LNCaP clone FGC (cell line): ENCODE data around the gene KRT37.
"Not testable (repeated sequence)": the region's sequence is repeated elsewhere in the genome, so short reads cannot be mapped to it uniquely, and the experiment has no call there.

Experiments
- DNase-seq: peaks from one replicate; pipeline ENCODE4 v3.0.0-alpha.2; 2011; ENCODE audit warnings: low read depth
- H3K4me3 ChIP-seq: 2 replicates; pipeline ENCODE4 v1.5.1; 2011; ENCODE audit warnings: mild to moderate bottlenecking, low read depth, low read length, control low read depth
- TF ChIP-seq, protein P1 (sequence below): IDR thresholded peaks from 2 replicates; pipeline ENCODE4 v1.5.1; 2012; ENCODE audit warnings: mild to moderate bottlenecking; ENCODE audit not compliant: control insufficient read depth, insufficient read depth; ENCODE audit errors: extremely low read depth

The KRT37 gene

DNA sequence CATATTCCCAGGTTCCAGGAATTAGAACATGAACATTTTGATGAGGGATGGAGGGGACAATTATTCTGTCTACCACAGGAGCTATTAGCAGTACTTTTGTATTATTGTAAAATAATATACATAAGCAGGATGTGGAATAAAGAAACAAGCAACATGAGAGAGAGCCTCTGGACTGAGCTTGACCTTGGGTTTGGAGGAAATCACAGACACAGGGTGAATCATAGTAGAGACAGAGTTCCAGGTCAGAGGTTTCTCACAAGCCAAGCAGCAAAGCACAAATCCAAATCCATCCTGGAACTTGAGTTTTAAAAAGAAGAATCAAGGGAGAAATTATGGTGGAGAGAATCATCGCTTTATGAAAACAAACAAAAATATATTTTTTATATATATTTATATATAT, 32.1 kb downstream of the KRT37 start:
- no peak for DNase-seq
- no peak overlapping the region for H3K4me3 ChIP-seq
- TF ChIP-seq, protein P1, sequence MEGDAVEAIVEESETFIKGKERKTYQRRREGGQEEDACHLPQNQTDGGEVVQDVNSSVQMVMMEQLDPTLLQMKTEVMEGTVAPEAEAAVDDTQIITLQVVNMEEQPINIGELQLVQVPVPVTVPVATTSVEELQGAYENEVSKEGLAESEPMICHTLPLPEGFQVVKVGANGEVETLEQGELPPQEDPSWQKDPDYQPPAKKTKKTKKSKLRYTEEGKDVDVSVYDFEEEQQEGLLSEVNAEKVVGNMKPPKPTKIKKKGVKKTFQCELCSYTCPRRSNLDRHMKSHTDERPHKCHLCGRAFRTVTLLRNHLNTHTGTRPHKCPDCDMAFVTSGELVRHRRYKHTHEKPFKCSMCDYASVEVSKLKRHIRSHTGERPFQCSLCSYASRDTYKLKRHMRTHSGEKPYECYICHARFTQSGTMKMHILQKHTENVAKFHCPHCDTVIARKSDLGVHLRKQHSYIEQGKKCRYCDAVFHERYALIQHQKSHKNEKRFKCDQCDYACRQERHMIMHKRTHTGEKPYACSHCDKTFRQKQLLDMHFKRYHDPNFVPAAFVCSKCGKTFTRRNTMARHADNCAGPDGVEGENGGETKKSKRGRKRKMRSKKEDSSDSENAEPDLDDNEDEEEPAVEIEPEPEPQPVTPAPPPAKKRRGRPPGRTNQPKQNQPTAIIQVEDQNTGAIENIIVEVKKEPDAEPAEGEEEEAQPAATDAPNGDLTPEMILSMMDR, result no peak

DNA sequence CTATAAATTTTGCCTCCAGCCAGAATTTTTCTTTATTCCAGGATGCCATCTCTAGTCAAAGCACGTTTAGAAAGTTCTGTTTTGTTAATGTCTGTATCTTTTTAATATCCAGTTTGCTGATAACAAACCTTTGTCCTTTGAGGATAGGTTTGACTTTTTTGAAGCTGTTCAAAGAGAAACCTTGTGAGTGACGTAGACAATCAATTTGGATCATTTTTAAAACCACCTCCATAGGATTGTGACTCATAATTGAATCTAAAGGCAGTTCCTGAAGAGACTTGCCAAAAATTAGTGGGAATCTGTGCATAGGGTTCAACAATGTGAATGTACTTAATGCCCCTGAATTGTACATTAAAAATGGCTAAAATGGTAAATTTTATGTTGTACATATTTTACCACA, 32.9 kb downstream of the KRT37 start:
- TF ChIP-seq, protein P1, result no peak
- no peak overlapping the region for H3K4me3 ChIP-seq
- no peak for DNase-seq

DNA sequence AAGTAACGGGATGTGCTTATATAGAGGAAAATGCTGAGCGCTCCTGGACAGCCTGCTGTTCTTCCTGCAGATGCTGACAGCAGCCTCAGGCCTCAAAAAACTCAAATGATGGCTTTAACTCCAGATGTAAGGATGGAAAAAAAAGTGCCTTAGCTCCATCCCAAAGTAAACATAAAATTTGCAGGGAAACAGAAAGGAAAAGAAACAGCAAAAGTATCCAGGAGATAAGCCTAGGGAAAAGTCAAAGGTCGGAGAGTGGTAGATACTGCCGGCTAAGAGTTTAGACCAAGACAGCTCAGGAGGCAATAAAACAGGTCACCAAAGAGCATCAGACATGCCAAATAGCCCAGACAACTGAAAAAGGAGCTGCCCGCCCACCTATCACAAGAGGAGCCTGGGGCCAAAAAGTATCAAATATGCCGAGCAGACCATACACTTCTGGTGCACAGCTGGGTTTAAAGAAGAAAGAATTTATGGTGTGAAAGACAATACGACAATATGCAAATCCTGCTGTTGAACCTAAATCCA, 33.9 kb downstream of the KRT37 start:
- TF ChIP-seq, protein P1, result no peak
- H3K4me3 ChIP-seq, result no peak overlapping the region
- DNase-seq, result no peak

DNA sequence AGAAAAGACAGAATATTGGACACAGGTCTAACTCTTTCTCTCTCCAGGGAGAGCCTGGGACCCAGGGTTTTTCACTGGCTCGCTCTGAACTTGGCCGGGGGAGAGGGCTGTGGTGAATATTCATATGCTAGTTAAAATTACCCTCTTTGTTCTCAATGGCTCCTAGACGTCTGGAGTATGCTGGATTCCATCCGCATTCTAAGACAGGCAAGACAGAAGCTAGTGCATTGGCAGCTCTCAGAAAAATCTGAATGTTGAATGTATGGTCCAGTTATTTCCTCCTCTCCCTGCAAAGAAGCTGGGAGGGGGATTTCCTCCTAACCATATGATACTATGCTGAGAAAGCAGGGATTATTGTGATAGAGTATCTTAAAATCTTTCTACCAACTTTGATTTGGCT, 36.7 kb downstream of the KRT37 start:
- H3K4me3 ChIP-seq, result no peak overlapping the region
- TF ChIP-seq, protein P1, result no peak
- DNase-seq, result no peak

DNA sequence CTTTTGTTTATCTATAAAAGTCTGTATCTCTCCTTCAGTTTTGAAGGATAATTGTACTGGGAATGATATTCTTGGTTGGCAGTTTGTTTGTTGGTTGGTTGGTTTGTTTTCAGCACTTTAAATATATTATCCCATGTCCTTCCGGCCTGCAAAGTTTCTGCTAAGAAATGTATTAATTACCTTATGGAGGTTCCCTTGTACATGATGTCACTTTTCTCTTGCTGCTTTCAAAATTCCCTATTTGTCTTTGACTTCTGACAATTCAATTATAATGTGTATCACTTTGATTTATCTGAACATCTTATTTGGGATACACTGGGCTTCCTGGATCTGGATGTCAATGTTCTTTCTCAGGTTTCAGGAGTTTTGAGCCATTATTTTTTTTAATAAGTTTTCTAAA, 38.2 kb downstream of the KRT37 start:
- DNase-seq, result no peak
- TF ChIP-seq, protein P1, result no peak
- no peak overlapping the region for H3K4me3 ChIP-seq

DNA sequence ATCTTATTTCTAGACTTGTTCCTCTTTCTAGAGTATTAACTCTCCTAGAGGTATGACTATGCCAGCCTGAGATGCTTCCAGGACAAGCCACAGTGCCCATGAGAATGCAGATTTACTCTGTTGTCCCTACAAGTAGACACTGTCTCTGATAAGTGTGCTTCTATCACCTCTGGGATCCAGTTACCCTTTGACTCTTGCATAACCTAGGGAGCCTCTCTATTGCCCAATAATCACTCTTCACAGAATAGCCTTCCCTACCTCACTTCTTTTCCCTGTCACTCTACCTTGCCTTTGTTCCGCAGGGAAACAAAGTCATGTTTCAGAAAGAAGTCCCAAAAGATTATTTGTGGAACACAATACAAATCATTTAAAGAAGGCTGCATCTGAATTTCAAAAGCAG, 40.7 kb downstream of the KRT37 start:
- TF ChIP-seq, protein P1, result no peak
- DNase-seq, result no peak
- no peak overlapping the region for H3K4me3 ChIP-seq

DNA sequence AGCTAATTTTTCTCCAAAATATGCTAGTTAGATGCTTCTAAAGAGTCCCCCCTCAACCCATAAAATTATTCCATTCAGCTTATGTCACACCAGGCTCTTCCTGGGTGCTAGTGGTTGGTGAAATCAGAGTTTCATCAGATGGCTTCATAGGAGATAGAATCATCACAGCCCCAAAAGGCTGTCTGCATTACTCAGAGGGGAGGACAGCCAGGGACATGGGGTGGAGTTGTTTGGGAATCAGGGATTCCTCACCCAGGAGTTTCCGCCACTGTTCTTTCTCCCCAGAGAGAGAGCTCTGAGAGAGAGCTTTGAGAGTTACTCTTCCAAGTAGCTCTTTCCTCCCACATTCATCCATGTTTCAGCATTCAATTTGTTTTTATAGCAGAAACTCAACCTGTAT, 42.0 kb downstream of the KRT37 start:
- H3K4me3 ChIP-seq, result no peak overlapping the region
- no peak for DNase-seq
- TF ChIP-seq, protein P1, result no peak

DNA sequence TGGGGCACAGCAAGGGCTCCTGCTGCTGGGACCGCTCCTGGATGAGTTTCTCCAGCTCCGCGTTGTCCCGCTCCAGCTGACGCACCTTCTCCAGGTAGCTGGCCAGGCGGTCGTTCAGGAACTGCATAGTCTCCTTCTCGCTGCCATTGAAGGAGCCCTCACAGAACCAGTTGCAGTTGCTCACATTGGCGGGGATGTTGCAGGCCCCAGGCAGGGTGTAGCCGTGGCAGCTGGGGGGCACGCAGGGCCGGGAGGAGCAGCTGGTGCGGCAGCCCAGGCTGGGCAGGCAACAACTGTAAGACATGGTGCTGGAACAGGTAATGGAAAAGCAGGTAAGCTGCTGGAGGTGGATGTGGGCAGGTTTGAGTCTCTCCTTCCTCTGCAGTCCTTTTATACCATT, 42.4 kb downstream of the KRT37 start, which contains the start of gene KRT34:
Gene KRT34, minus strand, starts transcription at position 364 of the 400 bp plus-strand sequence. Its CDS starts 60 bp downstream, at position 304.
- DNase-seq, result not testable (repeated sequence)

DNA sequence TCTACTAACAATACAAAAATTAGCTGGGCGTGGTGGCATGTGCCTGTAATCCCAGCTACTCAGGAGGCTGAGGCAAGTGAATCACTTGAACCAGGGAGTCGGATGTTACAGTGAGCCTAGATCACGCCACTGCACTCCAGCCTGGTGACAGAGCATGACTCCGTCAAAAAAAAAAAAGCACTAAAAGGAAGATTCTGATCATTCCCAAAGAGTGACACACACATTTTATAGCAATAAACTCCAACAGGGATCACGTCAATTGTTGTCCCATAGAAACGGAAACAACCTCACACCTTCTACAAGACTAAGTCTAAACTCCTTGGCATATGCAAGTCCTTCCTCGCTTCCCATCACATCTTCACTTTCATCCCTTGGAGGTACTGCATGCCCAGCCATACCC, 44.3 kb downstream of the KRT37 start:
- DNase-seq, H3K4me3 ChIP-seq: not testable (repeated sequence)

More for the DNA sequence above, 42.4 kb downstream of the KRT37 start, which contains the start of gene KRT34:
- H3K4me3 ChIP-seq, result not testable (repeated sequence)
